DND-41 (cell line): ENCODE measurements around the gene CLSTN2.

ENCODE experiments used
- ATAC-seq: fragments of 200-7000 bp; cut with Tn5 transposase; 3 replicates; pipeline ENCODE4 v1.9.1; 2021; ENCODE audit warnings: low read depth; ENCODE audit not compliant: insufficient read depth
- DNase-seq: peaks from one replicate; pipeline ENCODE4 v3.0.0-alpha.2; 2020
- H2AFZ ChIP-seq: 2 replicates; pipeline ENCODE4 v1.6.0; 2012; ENCODE audit warnings: low read depth, low read length
- H3K27ac ChIP-seq: 2 replicates; pipeline ENCODE4 v1.5.1; 2012; ENCODE audit warnings: low read length, inconsistent platforms
- H3K27me3 ChIP-seq: fragments of 200-600 bp; sonication (generic); 2 replicates; pipeline ENCODE4 v1.6.0; 2012; ENCODE audit warnings: low read length, mild to moderate bottlenecking, inconsistent platforms; ENCODE audit not compliant: insufficient read depth, poor library complexity
- H3K36me3 ChIP-seq: 2 replicates; pipeline ENCODE4 v1.5.1; 2012; ENCODE audit warnings: low read length, inconsistent platforms; ENCODE audit not compliant: insufficient read depth
- H3K4me1 ChIP-seq: 2 replicates; pipeline ENCODE4 v1.5.1; 2012; ENCODE audit warnings: mild to moderate bottlenecking, low read length; ENCODE audit not compliant: insufficient read depth
- H3K4me2 ChIP-seq: 2 replicates; pipeline ENCODE4 v1.6.0; 2012; ENCODE audit warnings: mild to moderate bottlenecking, moderate library complexity, low read length, inconsistent platforms; ENCODE audit not compliant: insufficient read depth
- H3K4me3 ChIP-seq, 2 experiments: fragments of 200-600 bp in 1 of 2; shearing (Covaris generic) in 1 of 2; 2 replicates each; pipeline ENCODE4 v1.5.1; 2012 to 2016; ENCODE audit warnings: inconsistent platforms in 2 of 2, low read length in 2 of 2, mild to moderate bottlenecking in 2 of 2, low read depth in 1 of 2, moderate library complexity in 1 of 2
- H3K79me2 ChIP-seq: 2 replicates; pipeline ENCODE4 v1.6.0; 2012; ENCODE audit warnings: low read length, inconsistent platforms; ENCODE audit not compliant: insufficient read depth
- H3K9ac ChIP-seq: 2 replicates; pipeline ENCODE4 v1.6.0; 2012; ENCODE audit warnings: low read depth, mild to moderate bottlenecking, inconsistent platforms, low read length, moderate library complexity
- H3K9me3 ChIP-seq: 2 replicates; pipeline ENCODE4 v1.5.1; 2012; ENCODE audit warnings: low read length, moderate library complexity, mild to moderate bottlenecking, inconsistent platforms; ENCODE audit not compliant: insufficient read depth, severe bottlenecking
- H4K20me1 ChIP-seq: 2 replicates; pipeline ENCODE4 v1.6.0; 2012; ENCODE audit warnings: low read length; ENCODE audit not compliant: insufficient read depth
- EZH2 ChIP-seq: IDR thresholded peaks from 3 replicates; pipeline ENCODE4 v1.6.1; 2012; ENCODE audit warnings: borderline replicate concordance, low read depth, mild to moderate bottlenecking, moderate library complexity, low read length, inconsistent platforms; ENCODE audit not compliant: severe bottlenecking
- TF ChIP-seq, protein P1 (sequence below): IDR thresholded peaks from 2 replicates; pipeline ENCODE4 v1.5.1; 2012; ENCODE audit warnings: borderline replicate concordance, low read length, moderate library complexity, mild to moderate bottlenecking; ENCODE audit not compliant: poor library complexity, severe bottlenecking; ENCODE audit errors: extremely low read depth

CLSTN2 gene

DNA sequence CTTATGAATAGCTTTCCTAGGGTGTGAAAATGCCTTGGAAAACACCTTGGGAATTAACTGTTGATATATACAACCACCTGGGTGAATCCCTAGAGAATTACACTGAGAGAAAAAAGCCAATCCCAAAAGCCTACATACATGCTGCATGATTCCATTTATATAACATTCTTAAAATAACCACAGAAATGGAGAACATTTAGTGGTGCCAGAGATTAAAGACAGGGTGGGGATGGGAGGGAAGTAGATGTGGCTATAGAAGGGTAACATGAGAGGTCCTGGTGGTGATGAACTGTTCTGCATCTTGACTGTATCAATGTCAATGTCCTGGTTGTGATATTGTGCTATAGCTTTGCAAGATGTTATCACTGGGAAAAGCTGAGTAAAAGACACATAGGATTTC is 291.0 kb downstream of the CLSTN2 start:
- Histone ChIP-seq H3K27ac (no peak overlapping the region), H2AFZ (no peak overlapping the region)
- no peak for ATAC-seq

DNA sequence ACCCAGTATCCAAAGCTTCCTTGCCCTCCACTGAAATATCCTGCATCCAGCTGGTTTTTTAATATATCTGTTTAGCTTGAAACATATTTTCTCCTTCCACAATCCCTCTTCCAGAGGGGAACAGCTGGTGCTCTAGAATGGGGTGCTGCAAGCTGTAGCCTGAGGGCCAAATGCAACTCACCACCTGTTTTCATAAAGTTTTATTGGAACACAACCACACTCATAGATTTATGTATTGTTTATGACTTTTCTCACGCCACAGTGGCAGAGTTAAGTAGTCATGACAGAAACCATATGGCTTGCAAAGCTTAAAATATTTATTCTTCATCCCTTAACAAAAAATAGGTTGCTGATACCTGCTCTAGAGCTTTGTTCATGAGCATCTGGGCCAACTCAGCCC is 298.7 kb downstream of the CLSTN2 start:
- Histone ChIP-seq H4K20me1 (no peaks in the 10 kb centered on the region), H3K9ac (no peak overlapping the region), H2AFZ (no peak overlapping the region), H3K9me3 (no peaks in the 10 kb centered on the region), H3K4me1 (no peaks in the 10 kb centered on the region), H3K4me2 (no peak overlapping the region), H3K27me3 (no peaks in the 10 kb centered on the region), H3K36me3 (no peaks in the 10 kb centered on the region), H3K27ac (no peak overlapping the region), H3K79me2 (no peaks in the 10 kb centered on the region), H3K4me3 (no peak overlapping the region)
- TF ChIP-seq EZH2: no peak
- TF ChIP-seq, protein P1, sequence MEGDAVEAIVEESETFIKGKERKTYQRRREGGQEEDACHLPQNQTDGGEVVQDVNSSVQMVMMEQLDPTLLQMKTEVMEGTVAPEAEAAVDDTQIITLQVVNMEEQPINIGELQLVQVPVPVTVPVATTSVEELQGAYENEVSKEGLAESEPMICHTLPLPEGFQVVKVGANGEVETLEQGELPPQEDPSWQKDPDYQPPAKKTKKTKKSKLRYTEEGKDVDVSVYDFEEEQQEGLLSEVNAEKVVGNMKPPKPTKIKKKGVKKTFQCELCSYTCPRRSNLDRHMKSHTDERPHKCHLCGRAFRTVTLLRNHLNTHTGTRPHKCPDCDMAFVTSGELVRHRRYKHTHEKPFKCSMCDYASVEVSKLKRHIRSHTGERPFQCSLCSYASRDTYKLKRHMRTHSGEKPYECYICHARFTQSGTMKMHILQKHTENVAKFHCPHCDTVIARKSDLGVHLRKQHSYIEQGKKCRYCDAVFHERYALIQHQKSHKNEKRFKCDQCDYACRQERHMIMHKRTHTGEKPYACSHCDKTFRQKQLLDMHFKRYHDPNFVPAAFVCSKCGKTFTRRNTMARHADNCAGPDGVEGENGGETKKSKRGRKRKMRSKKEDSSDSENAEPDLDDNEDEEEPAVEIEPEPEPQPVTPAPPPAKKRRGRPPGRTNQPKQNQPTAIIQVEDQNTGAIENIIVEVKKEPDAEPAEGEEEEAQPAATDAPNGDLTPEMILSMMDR: no peak
- DNase-seq (no peak), ATAC-seq (no peak)

More for the DNA sequence above, 291.0 kb downstream of the CLSTN2 start:
- Histone ChIP-seq H3K36me3 (no peaks in the 10 kb centered on the region), H3K27me3 (no peaks in the 10 kb centered on the region), H3K4me3 (no peak overlapping the region), H3K4me1 (no peaks in the 10 kb centered on the region), H3K4me2 (no peak overlapping the region), H3K9ac (no peak overlapping the region), H4K20me1 (no peaks in the 10 kb centered on the region), H3K9me3 (no peaks in the 10 kb centered on the region), H3K79me2 (no peaks in the 10 kb centered on the region)
- TF ChIP-seq, protein P1: no peak
- no peak for TF ChIP-seq EZH2
- no peak for DNase-seq

DNA sequence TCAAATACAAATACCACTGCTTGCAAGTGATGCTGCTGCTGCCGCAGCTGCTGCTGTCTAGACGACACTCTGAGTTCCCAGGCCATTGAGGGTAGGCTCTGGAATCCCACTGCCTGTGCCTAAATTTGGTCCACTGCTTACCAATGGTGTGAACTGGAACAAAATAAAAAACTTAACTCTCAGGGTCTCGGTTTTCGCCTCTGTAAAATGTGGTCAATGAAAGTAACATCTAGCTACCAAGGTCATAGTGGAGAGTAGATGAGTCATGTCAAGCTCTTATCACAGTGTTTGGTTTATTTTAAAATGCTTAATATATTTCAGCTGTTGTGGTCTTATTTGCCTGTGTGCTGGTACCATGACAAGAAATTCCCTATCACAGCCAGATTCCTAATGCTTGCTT is 299.3 kb downstream of the CLSTN2 start:
- Histone ChIP-seq H2AFZ (no peak overlapping the region), H3K79me2 (no peaks in the 10 kb centered on the region), H3K4me2 (no peak overlapping the region), H3K9me3 (no peaks in the 10 kb centered on the region), H3K4me1 (no peaks in the 10 kb centered on the region), H3K9ac (no peak overlapping the region), H3K4me3 (no peak overlapping the region), H3K36me3 (no peaks in the 10 kb centered on the region), H3K27me3 (no peaks in the 10 kb centered on the region), H3K27ac (no peak overlapping the region), H4K20me1 (no peaks in the 10 kb centered on the region)
- TF ChIP-seq, protein P1: no peak
- no peak for TF ChIP-seq EZH2
- no peak for ATAC-seq
- DNase-seq: no peak

DNA sequence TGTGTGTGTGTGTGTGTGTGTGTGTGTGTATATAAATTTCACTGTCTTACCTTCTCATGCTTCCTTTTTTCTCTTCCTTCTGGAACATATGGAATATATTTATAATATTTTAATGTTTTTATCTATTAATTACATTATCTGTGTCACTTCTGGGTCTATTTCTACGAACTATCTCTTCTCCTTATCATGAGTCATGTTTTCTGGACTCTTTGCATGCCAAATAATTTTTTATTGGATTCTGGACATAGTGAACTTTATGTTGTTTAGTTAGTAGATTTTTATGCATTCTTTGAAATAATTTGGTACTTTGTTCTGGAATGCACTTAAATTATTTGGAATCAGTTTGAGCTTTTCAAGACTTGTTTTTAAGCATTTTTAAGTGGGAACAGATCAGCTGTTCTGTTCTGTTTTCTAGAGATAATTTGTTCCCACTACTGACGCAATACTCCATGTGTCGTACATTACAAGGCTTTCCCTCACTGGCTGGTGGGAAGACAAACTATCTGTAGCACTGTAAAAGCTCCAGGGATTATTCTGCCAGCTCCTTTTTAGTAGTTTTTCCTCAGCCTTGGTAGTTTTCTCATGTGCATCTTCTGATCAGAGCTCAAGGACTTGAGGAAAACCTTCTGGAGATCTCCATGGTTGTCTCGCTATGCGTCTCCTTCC is 302.0 kb downstream of the CLSTN2 start:
- Histone ChIP-seq H3K27ac (no peak overlapping the region), H3K27me3 (no peaks in the 10 kb centered on the region), H3K9me3 (no peaks in the 10 kb centered on the region), H3K9ac (no peak overlapping the region), H3K36me3 (no peaks in the 10 kb centered on the region), H3K4me1 (no peaks in the 10 kb centered on the region), H4K20me1 (no peaks in the 10 kb centered on the region), H2AFZ (no peak overlapping the region), H3K79me2 (no peaks in the 10 kb centered on the region), H3K4me2 (no peak overlapping the region), H3K4me3 (no peak overlapping the region)
- ATAC-seq (no peak), DNase-seq (no peak)
- TF ChIP-seq, protein P1: no peak
- no peak for TF ChIP-seq EZH2
